ENCODE measurements around the gene KCNQ4.

KCNQ4 gene

GRCh38 chr1:40886318-40887011, 102.9 kb downstream of the KCNQ4 start:
- no peak overlapping the region for H3K4me3 ChIP-seq (ENCODE audit: severe bottlenecking)
- peaks cover 44% of the 10 kb centered on the region for H3K4me1 ChIP-seq (ENCODE audit: insufficient read depth, poor library complexity, severe bottlenecking)
- H3K27ac ChIP-seq (ENCODE audit: poor library complexity, severe bottlenecking) = peak overlapping the region; percentile 88
- peak; percentile 70 for ATAC-seq (ENCODE audit: low read depth)
- no peak for TF ChIP-seq CTCF (IDR thresholded peaks at IDR 0.05; ENCODE audit: poor library complexity, severe bottlenecking)
- no peaks in the 10 kb centered on the region for H3K27me3 ChIP-seq (ENCODE audit: insufficient read depth, poor library complexity, severe bottlenecking)
- no peaks in the 10 kb centered on the region for H3K36me3 ChIP-seq (ENCODE audit: low read depth)
- peak; percentile 81 for DNase-seq (ENCODE audit: low spot score)
- no peaks in the 10 kb centered on the region for H3K9me3 ChIP-seq (ENCODE audit: severe bottlenecking)

- no peak for DNase-seq (ENCODE audit: low spot score)
- H3K4me1 ChIP-seq (ENCODE audit: insufficient read depth, poor library complexity, severe bottlenecking) = peaks cover 44% of the 10 kb centered on the region
- no peaks in the 10 kb centered on the region for H3K27me3 ChIP-seq (ENCODE audit: insufficient read depth, poor library complexity, severe bottlenecking)
- no peak for TF ChIP-seq CTCF (IDR thresholded peaks at IDR 0.05; ENCODE audit: poor library complexity, severe bottlenecking)
- no peak overlapping the region for H3K4me3 ChIP-seq (ENCODE audit: severe bottlenecking)
- H3K36me3 ChIP-seq (ENCODE audit: low read depth) = no peaks in the 10 kb centered on the region
- no peaks in the 10 kb centered on the region for H3K9me3 ChIP-seq (ENCODE audit: severe bottlenecking)
- peak overlapping the region; percentile 88 for H3K27ac ChIP-seq (ENCODE audit: poor library complexity, severe bottlenecking)
- ATAC-seq (ENCODE audit: low read depth) = peak; percentile 24
Measured at GRCh38 chr1:40887012-40887378, 103.4 kb downstream of the KCNQ4 start.

GRCh38 chr1:40887652-40888051, 104.1 kb downstream of the KCNQ4 start:
- Histone ChIP-seq H3K4me3 (ENCODE audit: severe bottlenecking) (no peak overlapping the region), H3K36me3 (ENCODE audit: low read depth) (no peaks in the 10 kb centered on the region), H3K27ac (ENCODE audit: poor library complexity, severe bottlenecking) (peak overlapping the region; percentile 88), H3K4me1 (ENCODE audit: insufficient read depth, poor library complexity, severe bottlenecking) (peaks cover 44% of the 10 kb centered on the region), H3K27me3 (ENCODE audit: insufficient read depth, poor library complexity, severe bottlenecking) (no peaks in the 10 kb centered on the region), H3K9me3 (ENCODE audit: severe bottlenecking) (no peaks in the 10 kb centered on the region)
- ATAC-seq (ENCODE audit: low read depth) (no peak), DNase-seq (ENCODE audit: low spot score) (no peak)
- TF ChIP-seq CTCF (IDR thresholded peaks at IDR 0.05; ENCODE audit: poor library complexity, severe bottlenecking) = no peak
